Peyer's patch (tissue), 4 donors: ENCODE data around the gene MOK.

Experiments
- POLR2A ChIP-seq, 2 donors: fragments of 450-650 bp; IDR thresholded peaks; one replicate each; pipeline ENCODE4 v1.5.1; 2017; ENCODE audit warnings: antibody characterized with exemption in 2 of 2, mild to moderate bottlenecking in 2 of 2, moderate library complexity in 2 of 2
- TF ChIP-seq, protein P1 (sequence below), 6 experiments: fragments of 450-650 bp in 4 of 6; fragments of 200-600 bp in 2 of 6; sonication (generic) in 1 of 6; IDR thresholded peaks; one replicate each; pipeline ENCODE4 v1.5.1; 2017 to 2019; ENCODE audit warnings: antibody characterized with exemption in 6 of 6, mild to moderate bottlenecking in 3 of 6, moderate library complexity in 1 of 6

DNA sequence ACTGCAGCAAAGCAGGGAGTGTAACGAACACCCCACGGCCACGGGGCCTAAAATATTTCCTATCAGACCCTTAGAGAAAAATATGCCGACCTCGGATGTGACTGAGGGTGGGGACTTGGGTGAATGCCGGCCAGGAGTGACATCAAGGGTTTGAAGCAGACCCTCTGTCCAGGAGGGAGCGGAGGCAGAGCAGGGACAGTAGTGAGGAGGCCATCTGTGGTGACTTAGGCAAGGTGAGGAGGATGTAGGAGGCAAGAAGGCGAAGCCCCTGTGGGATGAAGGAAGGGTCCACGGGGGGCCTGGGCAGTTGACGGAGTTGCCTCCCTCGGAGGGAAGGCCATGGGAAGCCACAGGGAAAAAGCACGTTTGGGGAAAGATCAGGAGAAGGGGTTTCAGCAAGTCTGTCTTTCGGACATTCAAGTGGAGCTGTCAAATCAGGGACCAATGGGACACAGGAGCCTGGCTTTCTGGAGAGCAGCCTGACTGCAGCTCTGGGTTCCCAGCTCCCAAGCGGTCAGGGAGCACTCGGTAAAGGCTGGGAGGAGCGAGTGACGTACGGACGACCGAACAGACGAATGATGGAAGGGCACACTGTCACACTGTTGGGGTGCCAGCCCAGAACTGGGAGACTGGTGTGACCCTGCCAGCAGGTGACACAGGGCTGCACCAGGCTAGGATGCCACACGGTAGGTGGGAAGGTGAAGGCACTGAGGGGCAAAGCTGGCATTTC, 74.3 kb downstream of the MOK start:
- TF ChIP-seq, protein P1, sequence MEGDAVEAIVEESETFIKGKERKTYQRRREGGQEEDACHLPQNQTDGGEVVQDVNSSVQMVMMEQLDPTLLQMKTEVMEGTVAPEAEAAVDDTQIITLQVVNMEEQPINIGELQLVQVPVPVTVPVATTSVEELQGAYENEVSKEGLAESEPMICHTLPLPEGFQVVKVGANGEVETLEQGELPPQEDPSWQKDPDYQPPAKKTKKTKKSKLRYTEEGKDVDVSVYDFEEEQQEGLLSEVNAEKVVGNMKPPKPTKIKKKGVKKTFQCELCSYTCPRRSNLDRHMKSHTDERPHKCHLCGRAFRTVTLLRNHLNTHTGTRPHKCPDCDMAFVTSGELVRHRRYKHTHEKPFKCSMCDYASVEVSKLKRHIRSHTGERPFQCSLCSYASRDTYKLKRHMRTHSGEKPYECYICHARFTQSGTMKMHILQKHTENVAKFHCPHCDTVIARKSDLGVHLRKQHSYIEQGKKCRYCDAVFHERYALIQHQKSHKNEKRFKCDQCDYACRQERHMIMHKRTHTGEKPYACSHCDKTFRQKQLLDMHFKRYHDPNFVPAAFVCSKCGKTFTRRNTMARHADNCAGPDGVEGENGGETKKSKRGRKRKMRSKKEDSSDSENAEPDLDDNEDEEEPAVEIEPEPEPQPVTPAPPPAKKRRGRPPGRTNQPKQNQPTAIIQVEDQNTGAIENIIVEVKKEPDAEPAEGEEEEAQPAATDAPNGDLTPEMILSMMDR (IDR thresholded peaks at IDR 0.05), result no peak
- no peak for TF ChIP-seq POLR2A (IDR thresholded peaks at IDR 0.05)
